UCSD-AML1 (cell line): ENCODE results near the gene SLC27A3.
A peak's percentile ranks its signal among the peaks of the same experiment; 100 is the strongest.

Source experiments
- DNase-seq: peaks from one replicate; lab custom pipeline; 2025; ENCODE audit not compliant: unreplicated experiment; lab: John Stamatoyannopoulos, UW

SLC27A3 gene

GRCh38 chr1:153796786-153797659 lies 21.8 kb downstream of the SLC27A3 start:
- DNase-seq, result peak; percentile 48

DNA sequence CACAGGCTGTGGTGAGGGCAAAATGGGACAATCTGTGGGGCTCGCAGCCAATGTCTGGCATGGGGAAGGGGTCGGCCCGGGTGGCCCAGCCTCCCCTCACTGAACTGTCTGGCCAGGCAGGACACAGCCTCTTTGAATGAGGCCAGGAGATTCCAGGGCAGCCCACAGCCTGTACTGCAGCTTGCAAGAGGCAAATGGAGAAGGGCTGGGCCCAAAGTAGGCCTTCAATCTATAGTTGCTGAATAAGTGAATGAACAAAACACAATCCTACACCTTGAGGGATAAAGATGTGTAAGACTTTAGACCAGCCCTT lies 23.2 kb downstream of the SLC27A3 start:
- no peak for DNase-seq

DNA sequence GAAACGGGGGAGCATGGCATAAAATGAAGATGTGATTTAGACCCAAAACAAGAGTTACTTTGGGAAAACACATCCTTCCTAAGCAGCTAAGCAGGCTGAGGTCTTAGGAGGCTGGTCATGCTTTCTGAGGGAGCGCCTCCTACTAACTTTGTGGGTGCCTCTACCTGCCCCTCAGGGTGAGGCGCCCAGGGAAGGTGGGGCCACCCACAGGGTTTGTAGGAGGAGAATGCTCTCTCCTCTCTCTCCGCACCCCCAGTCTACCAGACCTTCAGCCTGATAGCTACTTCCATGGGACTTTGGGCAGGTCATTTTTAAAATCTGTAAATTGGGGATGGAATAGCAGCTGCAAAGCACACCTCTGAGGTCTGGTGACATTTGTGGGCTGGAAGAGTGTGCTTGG lies 23.8 kb downstream of the SLC27A3 start:
- no peak for DNase-seq

- DNase-seq, result no peak
Observed at GRCh38 chr1:153799566-153800465, 24.6 kb downstream of the SLC27A3 start.

GRCh38 chr1:153800516-153800915 lies 25.3 kb downstream of the SLC27A3 start:
- no peak for DNase-seq

GRCh38 chr1:153801028-153801625 lies 25.9 kb downstream of the SLC27A3 start:
- no peak for DNase-seq

DNA sequence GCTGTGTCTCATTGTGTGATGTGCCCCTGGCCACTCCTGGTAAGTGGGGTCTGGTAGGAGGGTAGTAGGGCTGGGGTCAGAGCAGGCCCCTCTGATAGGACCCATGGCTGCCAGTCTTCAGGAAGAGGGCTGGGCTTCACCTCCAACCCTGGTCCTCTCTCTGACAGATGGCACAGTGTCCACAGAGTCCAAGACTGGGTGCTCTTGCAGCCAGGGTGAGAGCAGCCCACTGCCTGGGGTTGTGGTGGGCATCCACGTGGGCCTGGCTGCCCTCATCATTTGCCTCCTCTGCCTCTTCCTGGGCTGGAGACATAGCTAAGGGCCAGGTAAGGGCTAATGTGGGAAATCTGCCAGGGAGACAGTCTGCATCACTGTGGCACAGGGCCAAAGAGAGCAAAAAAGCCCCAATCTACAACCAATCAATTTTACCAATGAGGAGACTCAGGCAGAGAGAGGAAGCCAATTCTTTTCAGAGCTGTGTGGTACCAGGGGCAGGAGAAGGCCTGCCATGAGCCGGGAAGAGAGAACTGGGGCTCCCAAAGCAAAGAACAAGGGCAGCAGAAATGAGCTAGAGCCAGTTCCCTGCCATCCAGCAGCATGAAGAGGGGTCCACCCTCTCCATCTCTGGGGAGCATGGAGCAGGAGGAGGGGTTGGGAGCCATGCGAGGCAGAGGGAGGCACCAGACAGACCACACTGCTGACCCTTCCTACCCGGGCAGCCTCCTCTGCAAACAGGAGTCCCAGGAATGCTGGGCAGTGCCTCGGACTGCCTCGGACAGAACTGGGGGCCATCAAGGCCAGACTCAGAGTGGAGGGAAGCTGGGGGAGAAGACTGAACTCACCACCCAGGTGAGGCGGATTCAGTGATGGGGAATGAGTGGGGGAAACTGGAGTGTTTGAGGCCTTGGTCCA lies 26.8 kb downstream of the SLC27A3 start:
- DNase-seq, result no peak

DNA sequence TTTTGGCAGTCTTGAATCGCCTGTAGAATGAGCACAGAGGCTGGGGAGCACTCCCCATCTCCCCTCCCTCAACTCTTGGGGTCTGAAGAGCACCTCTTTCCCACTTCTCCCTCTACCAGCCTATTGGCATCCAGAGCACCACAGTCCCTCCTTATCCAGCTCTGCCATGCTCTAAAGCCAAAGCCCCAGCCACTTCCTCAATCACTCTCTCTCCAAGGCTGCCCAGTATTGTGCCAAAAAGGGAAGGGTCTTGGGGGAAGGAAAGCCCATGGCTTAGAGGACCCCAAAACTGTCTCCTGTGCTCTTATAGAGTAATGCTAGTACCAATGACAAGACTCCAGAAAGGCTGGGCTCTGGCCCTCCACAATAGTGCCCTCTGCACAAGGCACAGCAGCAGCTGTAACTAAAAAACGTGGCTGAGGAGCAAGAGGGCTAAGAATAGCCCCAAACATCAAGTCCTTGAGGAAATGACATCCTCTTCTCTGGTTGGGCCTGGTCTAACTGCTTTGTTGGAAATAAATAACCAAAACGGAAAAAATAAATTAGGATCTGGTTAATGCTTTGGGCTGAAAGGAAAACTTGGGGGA lies 28.4 kb downstream of the SLC27A3 start:
- peak; percentile 32 for DNase-seq

DNA sequence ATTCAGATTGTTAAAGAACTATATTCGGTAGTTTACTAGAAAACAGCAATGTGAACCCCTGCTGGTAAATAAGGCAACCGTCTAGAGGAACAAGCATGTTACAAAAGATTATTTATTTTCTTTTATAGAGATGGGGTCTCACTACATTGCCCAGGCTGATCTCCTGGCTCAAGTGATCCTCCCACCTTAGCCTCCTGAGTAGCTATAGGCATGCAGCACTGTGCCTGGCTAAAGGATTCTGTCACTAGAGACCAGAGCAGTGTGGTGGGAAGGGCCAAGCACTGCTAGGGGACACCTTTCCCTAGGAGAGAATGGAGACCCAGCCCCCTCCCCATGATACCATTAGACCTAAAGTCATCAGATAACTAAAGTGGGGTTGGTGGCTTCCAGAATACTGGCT lies 28.9 kb downstream of the SLC27A3 start:
- no peak for DNase-seq

DNA sequence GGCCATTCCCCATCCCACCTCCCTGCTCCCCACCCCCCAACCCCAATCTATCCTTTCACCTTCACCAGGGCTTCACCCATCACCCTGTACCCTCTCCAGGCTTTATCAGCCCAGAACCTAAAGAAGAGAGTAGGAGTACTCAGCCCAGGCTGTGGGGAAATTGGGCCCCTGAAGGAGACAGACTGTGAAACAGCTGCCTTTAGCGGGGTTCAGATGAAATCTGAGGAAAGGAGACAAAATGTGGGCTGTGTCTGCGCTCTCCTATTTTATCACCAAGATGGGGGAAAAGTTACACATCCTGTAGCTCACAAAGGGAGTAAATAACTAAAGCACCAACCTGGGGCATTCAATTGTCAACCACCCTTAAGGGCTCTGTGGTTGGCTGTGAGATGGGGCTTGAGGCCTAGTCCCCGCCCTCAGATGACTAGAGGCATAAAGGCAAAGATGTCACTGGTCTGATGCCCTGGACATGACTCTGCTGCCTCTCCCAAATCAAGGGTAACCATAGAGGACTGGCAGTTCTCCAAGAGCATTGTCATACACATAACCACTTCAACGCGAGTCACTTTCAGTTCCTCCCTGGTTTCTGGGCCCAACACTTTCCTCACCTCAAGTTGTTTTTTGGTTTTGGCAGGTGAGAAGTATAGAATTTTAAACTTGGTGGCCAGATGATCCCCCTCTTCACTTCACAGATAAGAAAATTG lies 30.0 kb downstream of the SLC27A3 start:
- DNase-seq, result peak; percentile 30

- no peak for DNase-seq
Observed at GRCh38 chr1:153805886-153806719, 30.9 kb downstream of the SLC27A3 start.

- DNase-seq, result no peak
Observed at GRCh38 chr1:153816283-153816889, 41.2 kb downstream of the SLC27A3 start.

DNA sequence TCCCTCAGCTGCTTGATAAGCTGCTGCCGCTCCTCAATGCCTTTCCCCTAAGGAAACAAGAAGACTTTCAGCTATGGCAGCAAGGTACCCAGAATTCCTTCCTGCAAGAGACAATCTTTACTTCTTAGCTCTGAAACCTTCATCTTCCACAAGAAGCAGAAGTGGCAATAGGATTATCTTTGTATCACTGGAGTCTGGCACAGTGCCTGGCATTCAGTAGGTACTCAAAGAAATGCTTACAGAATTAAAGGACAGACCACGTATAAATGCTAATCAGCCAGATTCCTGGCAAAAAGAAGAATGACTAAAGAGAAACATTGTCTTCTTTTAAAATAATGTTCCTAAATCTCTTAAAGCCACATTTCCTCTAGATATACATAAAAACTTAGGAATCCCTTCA lies 43.7 kb downstream of the SLC27A3 start:
- no peak for DNase-seq

- no peak for DNase-seq
Observed at GRCh38 chr1:153827168-153827964, 52.2 kb downstream of the SLC27A3 start.
